Stimulated activated CD4-positive, alpha-beta T cell treated with anti-CD3 and anti-CD28 coated beads, Interleukin-4, amount 100 ng/mL, for 24 hours (primary cell): ENCODE results near the gene IL3RA.
"Not testable (repeated sequence)": the region's sequence is repeated elsewhere in the genome, so short reads cannot be mapped to it uniquely, and the experiment has no call there.

Experiments
- DNase-seq: peaks from one replicate; pipeline ENCODE4 v3.0.0-alpha.2; 2020

The IL3RA gene

GRCh38 chrX:1400742-1401471, 64.3 kb downstream of the IL3RA start:
- DNase-seq: no peak

- no peak for DNase-seq
Observed at GRCh38 chrX:1401611-1402430, 65.2 kb downstream of the IL3RA start.

- DNase-seq: no peak
Observed at GRCh38 chrX:1403228-1403627, 66.6 kb downstream of the IL3RA start.

- not testable (repeated sequence) for DNase-seq
Observed at GRCh38 chrX:1403867-1404266, 67.3 kb downstream of the IL3RA start.

- not testable (repeated sequence) for DNase-seq
Observed at GRCh38 chrX:1405769-1406168, 69.2 kb downstream of the IL3RA start.

GRCh38 chrX:1407035-1407434, 70.5 kb downstream of the IL3RA start:
- no peak for DNase-seq

- DNase-seq: no peak
Observed at GRCh38 chrX:1411326-1411725, 74.7 kb downstream of the IL3RA start.

- no peak for DNase-seq
Observed at GRCh38 chrX:1412551-1413161, 76.1 kb downstream of the IL3RA start.

- DNase-seq: no peak
Observed at GRCh38 chrX:1416327-1416784, 79.8 kb downstream of the IL3RA start.

GRCh38 chrX:1416965-1417760, 80.6 kb downstream of the IL3RA start:
- no peak for DNase-seq

GRCh38 chrX:1417921-1418771, 81.6 kb downstream of the IL3RA start:
- DNase-seq: no peak

GRCh38 chrX:1418901-1419544, 82.4 kb downstream of the IL3RA start:
- no peak for DNase-seq

- DNase-seq: no peak
Observed at GRCh38 chrX:1419545-1420355, 83.2 kb downstream of the IL3RA start.

GRCh38 chrX:1420371-1420770, 83.8 kb downstream of the IL3RA start:
- no peak for DNase-seq

GRCh38 chrX:1421433-1422134, 85.0 kb downstream of the IL3RA start:
- no peak for DNase-seq

- no peak for DNase-seq
Observed at GRCh38 chrX:1422135-1422465, 85.5 kb downstream of the IL3RA start.

- no peak for DNase-seq
Observed at GRCh38 chrX:1423215-1423614, 86.6 kb downstream of the IL3RA start.

- DNase-seq: no peak
Observed at GRCh38 chrX:1424147-1424851, 87.7 kb downstream of the IL3RA start.

GRCh38 chrX:1425381-1425780, 88.8 kb downstream of the IL3RA start:
- DNase-seq: no peak
